HG03045 (cell line): Measurements from ENCODE around the gene S100A14.
"Not testable (repeated sequence)": the region's sequence is repeated elsewhere in the genome, so short reads cannot be mapped to it uniquely, and the experiment has no call there.

ENCODE experiments used
- ATAC-seq: cut with Tn5 transposase; IDR thresholded peaks from one replicate; pipeline ENCODE4 v1.9.1; 2021; ENCODE audit warnings: mild to moderate bottlenecking, moderate library complexity; ENCODE audit not compliant: unreplicated experiment

S100A14 gene

DNA sequence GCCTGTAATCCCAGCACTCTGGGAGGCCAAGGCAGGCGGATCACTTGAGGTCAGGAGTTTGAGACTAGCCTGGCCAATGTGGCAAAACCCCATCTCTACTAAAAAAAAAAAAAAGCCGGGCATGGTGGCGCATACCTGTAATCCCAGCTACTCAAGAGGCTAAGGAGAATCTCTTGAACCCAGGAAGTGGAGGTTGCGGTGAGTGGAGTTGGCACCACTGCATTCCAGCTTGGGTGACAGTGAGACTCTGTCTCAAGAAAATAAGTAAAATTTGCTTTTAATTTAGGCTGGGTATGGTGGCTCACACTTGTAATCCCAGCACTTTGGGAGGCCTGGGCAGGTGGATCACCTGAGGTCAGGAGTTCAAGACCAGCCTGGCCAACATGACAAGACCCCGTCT is 24.1 kb upstream of the S100A14 start:
- ATAC-seq: not testable (repeated sequence)

DNA sequence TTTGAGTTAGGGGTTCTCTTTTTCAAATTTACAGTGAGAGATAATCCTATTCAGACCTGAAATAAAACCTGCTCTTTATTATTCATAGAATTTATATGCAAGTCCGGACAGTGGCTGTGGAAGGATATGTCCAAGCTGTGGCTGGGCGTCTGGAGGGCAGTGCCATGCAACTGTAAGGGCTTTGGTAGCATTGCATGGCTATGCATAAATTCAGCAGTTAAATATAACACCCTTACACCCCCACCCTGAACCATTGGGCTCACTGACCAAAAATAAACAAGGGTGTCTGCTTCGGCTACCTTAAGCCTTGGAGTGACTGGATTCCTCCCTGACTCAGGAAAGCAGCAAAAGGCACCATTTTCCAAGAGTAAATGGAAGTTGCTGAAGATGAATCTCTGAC is 23.2 kb upstream of the S100A14 start:
- no peak for ATAC-seq

DNA sequence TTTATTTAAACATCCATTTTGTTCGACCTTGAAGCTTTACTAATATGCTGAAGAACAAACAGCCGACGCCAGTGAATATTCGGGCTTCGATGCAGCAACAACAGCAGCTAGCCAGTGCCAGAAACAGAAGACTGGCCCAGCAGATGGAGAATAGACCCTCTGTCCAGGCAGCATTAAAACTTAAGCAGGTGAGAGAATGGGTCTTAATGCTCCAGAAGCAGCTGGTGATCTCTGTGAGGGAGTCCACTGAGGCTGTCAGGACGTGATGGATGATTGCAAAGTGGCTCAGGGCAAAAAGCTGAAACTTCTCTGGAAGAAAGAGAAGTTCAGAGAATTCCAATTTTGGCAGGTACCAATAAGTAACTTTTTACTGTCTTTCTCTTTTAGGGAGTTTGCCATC is 22.1 kb upstream of the S100A14 start:
- no peak for ATAC-seq

DNA sequence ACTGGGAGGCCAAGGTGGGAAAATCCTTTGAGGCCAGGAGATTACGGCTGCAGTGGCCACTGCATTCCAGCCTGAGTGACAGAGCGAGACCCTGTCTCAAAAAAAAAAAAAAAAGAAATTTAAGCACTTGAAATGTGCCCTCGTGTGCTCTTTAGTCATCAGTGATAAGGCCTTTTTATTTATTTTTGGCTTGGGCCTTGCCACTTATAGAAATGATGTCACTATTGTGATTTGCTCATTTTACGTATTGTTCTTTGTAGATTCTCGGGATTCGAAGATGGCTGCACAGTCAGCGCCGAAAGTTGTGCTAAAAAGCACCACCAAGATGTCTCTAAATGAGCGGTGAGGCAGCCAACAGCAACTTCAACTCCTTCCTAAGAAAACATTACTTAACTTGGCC is 20.2 kb upstream of the S100A14 start:
- ATAC-seq: no peak

DNA sequence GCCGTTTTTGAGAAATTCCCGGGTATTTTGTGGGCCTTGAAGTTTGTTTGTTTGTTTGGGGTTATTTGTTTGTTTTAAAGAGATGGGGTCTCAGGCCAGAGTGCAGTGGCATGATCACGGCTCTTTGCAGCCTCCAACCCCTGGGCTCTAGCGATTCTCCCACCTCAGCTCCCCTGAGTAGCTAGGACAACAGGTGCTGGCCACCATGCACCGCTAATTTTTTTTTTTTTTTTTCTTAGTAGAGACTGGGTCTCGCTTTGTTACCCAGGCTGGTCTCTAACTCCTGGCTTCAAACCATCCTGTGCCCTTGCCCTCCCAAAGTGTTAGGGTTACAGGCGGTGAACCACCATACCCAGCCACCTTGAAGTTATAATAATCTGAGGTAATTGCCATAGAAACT is 19.7 kb upstream of the S100A14 start:
- no peak for ATAC-seq

DNA sequence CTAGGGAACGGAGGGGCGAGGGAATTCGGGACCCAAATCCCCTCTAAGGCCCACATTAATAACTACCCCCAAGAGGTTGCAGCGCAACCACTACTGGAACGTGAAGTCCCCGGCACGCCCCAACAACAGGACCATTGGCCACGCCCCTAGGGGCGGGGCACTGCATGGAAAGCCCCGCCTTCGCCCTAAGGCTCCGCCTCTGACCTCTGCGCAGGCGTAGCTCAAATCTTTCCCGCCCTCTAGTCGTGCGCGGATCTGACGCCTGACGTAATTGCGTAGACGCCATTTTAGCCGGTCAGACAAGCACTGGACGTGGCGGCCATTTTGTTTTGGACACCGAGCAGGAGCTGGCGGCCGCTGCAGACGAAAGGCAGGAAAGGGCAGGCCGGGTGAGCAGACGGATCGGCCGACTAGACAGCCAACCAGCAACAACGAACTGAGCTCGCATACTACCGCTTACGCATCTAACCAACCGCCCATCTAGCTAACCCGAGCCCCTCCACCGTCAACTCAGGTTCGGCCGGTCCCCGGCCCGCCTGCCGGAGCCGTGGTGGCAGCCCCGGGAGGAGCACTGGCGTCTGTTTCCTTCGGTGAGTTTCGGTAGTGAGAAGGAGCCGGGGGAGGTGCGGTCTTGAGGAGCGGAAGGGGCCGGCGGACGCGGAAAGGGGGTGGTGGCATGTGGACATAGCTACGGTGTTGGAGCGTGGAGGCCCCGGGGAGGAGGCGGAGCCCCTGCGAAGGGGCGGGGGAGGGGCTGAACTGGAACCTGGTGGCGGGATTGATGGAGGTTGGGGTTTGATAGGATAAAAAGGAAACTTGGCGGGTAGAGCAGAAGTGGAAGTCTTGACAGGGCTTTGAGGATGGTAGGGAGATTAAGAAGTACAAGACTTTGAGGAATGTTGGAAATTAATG is 17.9 kb upstream of the S100A14 start, which contains the start of gene CHTOP:
Gene CHTOP (plus strand): TSS at position 313 of the 912 bp plus-strand sequence. CDS start 2,523 bp downstream, outside the sequence.
- ATAC-seq: peak; percentile 85

DNA sequence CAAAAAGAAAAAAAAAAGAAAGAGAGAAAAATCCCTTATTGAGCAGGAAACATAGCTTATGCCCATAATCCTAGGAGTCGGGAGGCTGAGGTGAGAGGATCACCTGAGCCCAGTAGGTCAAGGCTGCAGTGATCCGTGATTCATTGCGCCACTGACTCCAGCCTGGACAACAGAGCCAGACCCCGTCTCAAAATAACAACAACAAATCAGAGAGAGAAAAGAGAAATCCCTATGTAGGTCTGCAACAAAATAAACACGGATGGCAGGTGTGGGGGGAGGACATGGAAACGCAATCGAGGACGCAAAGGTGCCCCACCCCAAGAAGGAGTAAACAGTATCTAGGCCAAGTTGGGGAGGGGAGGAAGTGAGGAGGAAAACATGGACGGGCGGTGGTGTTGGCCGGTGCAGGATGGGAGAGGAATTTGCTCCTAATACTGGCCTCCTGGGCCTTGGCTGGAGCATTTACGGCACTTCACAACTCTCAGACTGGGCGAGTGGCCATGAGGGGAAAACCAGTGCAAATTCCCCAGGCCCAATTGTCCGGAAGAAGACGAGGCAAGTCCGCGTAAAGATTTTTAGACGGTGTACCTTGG is 17.1 kb upstream of the S100A14 start:
- ATAC-seq: no peak

DNA sequence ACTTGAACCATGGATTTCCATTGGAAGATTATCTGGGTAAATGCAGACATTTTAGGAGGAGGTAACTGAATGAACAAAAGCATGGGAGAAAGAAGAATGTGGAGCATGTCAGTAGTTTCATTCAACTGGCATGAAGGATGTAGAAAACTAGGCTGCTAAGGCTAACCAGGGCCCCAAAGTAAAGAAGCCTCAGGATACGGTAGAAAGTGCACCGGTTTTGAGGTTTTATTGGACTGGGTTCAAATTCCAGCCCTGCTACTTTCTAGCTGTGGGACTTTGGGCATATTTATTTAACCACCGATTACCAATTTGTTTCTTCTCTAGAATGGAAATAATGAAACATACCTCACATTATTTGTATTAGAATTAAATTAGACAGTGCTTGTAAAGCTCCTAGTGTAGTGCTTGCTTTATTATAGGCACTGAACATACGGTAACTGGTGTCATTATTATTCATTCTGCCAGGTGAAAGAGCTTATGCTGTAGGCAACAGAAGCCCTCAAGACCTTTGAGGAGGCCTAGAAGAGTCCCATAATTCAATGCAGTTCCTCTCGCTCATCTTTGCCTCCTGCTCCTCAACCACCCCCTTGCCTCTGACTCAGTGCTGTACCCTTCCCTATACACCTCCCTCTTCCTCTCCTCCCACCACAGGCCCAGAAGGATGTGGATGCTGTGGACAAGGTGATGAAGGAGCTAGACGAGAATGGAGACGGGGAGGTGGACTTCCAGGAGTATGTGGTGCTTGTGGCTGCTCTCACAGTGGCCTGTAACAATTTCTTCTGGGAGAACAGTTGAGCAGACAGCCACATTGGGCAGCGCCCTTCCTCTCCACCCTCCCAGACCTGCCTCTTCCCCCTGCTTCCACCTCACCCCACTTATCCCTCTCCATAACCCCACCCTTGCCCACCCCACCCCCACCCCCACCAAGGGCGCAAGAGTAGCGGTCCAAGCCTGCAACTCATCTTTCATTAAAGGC is 15.2 kb upstream of the S100A14 start:
- no peak for ATAC-seq

DNA sequence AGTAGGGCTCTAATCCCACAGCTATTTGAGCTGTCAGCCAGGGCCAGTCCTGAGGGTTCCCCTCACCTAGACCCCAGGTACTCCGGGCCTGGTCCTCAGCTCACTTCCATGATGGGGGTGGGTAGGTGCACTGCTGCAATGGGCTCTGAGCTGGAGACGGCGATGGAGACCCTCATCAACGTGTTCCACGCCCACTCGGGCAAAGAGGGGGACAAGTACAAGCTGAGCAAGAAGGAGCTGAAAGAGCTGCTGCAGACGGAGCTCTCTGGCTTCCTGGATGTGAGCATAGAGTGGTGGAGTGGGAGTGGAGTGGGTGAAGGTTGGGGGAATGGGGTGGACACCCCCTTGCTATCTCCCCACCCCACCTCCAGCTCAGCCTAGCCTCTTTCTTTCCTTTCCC is 14.3 kb upstream of the S100A14 start:
- no peak for ATAC-seq

DNA sequence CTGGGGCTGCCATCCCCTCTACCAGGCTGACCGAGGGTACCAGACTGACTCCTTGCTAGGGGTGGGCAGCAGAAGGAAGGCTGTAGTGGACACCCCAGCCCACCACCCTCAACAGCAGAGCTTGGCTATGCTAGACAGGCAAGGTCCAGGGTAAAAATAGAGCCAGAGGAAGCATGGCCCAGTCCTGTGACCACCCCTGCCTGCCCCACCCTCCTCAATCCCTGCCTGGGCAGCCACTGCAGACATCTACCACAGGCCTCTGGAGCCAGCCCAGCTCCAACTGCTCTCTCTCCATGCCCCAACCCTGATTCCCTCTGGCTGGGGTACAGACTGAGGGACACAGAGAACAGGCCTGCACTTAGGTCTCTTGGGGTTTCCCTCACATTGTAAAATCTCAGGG is 13.8 kb upstream of the S100A14 start:
- ATAC-seq: no peak

DNA sequence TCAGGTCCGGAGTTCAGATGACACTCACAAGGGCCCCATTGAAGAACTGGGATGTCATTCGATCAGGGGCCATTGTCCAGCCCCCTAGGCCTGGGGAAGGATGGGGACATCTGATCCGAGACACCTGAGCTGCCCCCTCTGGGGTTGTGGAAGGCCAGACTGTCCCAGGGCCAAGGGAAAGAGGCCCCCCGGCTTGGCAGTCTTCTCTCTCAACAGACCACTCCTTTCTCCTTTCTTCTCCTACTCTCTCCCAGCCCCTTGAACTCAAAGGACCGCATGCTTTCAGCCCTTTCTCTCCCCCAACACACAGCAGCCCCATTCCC is 13.2 kb upstream of the S100A14 start:
- no peak for ATAC-seq

DNA sequence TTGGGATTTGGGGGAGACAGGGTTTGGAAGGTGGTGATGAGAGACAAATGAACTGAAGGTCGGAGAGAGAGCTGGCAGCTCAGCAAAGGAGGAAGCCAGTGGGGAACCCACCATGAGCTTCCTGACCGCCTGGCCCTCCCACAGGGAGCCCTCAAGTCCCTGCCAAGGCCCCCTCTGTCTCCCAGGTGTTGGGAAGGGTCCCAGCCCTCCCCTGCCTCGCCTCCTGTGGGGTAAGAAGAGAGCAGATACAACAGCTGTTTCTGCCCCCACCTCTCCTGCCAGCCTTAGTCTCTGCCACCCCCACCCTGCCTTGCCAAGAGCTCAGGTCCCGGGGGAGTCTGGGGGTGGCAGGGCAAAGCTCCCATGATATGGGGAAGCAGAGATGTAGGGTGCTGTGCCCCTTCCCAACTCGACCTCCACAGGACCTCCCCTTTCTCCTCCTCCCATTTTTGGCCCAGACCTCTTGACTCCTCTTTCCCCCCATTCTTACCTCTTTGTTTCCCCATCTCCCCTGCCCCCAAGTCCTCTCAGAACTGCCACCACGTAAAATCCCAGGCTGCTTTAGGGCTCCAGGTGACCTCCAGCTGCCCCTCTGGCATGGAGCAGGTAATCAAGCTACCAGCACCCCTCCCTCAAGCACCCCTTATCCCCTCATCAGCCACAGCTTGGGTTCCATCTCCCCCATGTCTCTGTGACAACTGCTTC is 12.7 kb upstream of the S100A14 start:
- no peak for ATAC-seq

DNA sequence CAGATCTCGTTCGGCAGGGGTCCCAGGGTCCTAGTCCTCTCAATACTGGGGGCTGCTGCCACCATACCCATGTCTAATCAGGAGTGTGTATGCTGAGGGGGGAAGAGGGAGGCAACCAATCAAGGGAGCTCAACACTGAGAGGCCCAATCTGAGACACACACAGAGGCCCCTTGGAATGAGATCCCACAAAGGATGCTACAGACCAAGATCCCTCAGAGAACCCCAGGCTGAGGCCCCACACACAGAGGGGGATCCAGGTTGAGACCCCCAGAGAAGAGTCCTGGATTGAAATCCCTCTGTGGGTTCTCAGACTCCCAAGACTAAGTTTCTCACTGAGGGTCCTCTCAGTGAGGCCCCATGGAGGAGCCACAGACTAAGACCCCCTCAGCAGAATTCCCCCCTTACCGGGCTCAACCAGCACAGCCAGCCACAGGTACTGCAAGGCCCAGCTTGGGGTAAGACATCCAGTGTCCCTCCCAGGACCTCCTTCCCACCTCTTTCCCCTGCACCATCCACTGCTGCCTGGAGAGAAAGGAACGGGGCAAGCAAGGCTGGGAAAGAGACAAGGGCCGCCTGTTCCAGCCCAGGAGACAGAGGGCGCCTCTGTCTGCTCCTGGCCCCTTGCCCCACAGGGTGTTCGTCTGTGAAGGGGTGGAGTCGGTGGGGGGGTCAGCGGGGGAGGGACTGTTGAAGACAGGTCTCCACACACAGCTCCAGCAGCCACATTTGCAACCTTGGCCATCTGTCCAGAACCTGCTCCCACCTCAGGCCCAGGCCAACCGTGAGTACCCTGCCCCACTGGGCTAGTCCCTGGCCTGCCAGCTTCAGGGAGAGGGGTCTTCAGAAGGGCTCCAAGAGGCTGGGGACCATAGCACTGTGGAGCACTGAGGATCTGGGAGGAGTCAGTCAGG is 11.8 kb upstream of the S100A14 start, which contains the start of gene S100A1:
Gene S100A1 (plus strand): TSS at position 720 of the 912 bp plus-strand sequence. CDS start 2,088 bp downstream, outside the sequence.
- no peak for ATAC-seq

DNA sequence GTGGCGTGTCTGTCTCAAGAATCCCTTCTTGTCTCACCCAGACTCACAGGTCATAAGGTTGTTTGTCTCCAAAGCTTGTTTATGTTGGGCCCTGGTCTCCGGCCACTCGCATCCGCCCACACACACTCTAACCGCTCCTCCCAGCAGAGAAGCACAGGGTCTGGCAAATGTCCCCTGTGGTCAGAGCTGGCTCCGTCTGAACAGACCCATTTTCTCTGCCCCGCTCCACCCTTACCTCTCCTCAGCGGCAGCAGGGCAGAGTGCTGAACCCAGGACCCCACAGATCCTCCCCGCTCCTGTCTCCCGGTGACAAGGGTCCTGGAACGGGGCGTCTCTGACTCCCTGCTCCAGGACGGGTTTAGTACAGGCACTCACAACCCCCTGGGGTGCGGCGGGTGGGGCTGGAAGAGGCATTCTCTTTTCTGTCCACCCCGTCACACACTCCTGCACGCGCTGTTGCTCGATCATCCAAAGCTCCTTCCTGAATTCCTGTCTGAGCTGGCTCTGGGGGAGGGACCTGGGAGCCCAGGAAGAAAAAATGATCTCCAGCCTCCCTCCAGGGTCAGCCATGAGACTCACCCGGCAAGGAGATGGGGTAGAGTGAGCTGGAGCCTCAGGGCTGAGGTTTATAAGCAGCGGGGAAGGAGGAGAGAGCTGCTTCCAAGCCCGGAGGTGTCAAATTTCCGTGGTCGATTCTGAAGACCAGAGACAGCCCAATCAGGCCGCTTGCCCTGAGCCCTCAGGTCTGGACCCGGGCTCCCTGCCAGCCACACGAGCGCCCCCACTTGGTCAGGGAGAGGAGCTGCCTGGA is 11.0 kb upstream of the S100A14 start, which contains the start of gene S100A13:
Gene S100A13 (minus strand): TSS at position 602 of the 811 bp plus-strand sequence. CDS start 1,033 bp downstream, outside the sequence.
- no peak for ATAC-seq

DNA sequence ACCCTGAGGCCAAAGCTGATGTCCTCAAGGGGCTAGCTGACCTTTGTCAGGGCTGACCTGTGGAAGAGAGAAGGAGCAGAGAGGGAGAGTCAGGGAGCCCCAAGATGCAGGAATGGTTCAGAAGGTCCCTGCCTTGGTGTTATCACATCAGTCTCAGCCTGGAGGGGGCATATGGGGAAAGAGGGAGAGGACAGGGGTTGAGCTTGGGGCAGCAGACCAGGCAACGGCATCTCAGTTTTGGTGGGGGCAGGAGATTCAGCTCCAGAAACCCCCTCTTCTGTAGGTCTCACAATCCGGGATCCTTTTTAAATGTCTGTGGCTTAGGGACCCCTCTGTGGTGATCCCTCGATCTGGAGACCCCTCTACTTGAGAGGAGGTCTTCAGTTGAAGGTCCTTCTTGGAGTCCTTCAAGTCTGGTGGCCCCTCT is 10.4 kb upstream of the S100A14 start:
- ATAC-seq: no peak

DNA sequence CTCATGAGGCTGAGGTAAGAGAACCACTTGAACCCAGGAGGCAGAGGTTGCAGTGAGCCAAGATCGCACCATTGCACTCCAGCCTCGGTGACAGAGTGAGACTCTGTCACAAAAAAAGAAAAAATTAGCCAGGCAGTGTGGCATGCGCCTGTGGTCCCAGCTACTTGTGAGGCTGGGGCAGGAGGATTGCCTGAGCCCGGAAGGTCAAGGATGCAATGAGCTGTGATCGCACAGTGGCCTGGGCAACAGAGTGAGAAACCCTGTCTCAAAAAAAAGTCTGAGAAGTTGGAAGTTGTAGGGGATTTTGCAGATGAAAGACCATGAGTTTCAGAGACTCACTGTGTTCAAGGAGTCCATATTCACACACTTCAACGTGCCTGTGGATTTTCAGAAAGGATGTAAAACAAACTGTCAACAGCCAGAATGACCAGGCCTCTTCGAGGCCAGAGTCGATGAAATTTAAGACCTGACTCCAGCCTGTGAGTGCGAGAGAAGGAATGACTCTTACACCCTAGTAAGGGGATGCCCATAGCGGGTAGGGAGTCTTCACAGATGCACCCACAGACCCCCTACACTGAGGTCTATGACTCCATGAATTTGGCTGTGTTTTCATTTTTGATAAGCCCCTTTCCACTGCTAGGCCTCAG is 9.0 kb upstream of the S100A14 start:
- no peak for ATAC-seq

DNA sequence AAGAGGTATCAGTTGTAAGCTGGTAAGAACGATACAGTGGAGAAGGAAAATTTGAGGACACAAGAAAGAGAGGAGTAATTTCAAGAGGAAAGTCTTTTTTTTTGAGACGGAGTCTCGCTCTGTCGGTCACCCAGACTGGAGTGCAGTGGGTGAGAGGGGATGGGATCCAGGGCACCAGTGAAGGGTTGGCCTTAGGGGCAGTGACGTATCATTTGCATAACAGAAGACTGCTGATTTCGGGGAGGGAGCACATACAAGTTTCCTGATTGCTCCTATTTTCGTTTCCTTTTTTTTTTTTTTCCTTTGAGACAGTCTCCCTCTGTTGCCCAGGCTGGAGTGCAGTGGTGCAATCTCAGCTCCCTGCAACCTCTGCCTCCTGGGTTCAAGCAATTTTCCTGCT is 7.0 kb upstream of the S100A14 start:
- no peak for ATAC-seq

DNA sequence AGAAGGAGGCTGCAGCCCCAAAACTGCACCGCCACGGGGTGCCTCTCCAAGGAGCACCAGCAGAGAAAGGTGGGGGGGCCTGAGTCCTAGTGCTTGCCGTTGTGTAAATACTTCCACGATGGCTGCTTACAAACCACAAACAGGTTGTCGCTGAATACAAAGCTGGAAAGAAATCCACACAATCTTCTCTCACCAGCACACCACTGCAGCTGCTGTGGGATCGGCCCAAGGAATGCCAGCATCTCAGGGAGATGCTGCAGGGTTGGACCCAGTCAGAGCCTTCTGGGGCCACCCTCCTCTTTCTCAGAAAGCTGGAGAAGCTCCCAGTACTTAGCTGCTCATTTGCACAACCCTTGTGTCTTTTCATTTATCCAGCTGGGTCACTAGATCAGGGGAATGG is 3.0 kb upstream of the S100A14 start:
- no peak for ATAC-seq
